Vagina (tissue), 2 donors: Measurements from ENCODE around the gene KCND2.

Source experiments
- POLR2A ChIP-seq, 2 donors: fragments of 450-650 bp; IDR thresholded peaks; one replicate each; pipeline ENCODE4 v1.6.1; 2017; ENCODE audit warnings: antibody characterized with exemption in 2 of 2, mild to moderate bottlenecking in 2 of 2, moderate library complexity in 2 of 2
- POLR2AphosphoS5 ChIP-seq, 2 donors: sonication (generic); formaldehyde crosslinking; IDR thresholded peaks; one replicate each; pipeline ENCODE4 v1.9.0; 2017; ENCODE audit warnings: antibody characterized with exemption in 2 of 2, mild to moderate bottlenecking in 2 of 2, low read depth in 1 of 2; ENCODE audit not compliant: insufficient read depth in 1 of 2
- TF ChIP-seq, protein P1 (sequence below), 3 experiments: fragments of 450-650 bp in 2 of 3; fragments of 200-600 bp in 1 of 3; sonication (generic) in 1 of 3; IDR thresholded peaks; one replicate each; pipeline ENCODE4 v1.5.1; 2017 to 2019; ENCODE audit warnings: antibody characterized with exemption in 3 of 3, mild to moderate bottlenecking in 2 of 3, moderate library complexity in 2 of 3

DNA sequence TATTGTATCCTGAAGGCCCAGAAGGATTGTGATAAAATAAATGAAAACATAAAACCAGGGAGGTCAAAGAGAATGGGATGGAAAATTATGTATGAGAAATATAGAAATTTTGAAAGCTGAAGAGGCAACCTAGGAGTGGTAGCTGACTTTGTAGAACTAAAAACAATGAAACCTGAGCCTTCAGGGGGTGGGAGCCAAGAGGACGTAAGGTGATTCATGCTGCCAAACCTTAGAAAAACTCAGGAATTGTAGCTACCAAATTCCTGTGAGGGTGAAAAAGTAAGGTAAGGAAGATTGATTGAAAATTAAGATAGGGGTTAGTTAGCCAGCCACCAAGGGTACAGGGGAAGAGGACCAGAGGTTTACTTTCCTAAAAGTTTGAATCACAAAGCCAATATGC, 213.2 kb downstream of the KCND2 start:
- TF ChIP-seq POLR2A (IDR thresholded peaks at IDR 0.05) (no peak), POLR2AphosphoS5 (IDR thresholded peaks at IDR 0.05; ENCODE audit: insufficient read depth in 1 of 2, low read depth in 1 of 2) (no peak)
- TF ChIP-seq, protein P1, sequence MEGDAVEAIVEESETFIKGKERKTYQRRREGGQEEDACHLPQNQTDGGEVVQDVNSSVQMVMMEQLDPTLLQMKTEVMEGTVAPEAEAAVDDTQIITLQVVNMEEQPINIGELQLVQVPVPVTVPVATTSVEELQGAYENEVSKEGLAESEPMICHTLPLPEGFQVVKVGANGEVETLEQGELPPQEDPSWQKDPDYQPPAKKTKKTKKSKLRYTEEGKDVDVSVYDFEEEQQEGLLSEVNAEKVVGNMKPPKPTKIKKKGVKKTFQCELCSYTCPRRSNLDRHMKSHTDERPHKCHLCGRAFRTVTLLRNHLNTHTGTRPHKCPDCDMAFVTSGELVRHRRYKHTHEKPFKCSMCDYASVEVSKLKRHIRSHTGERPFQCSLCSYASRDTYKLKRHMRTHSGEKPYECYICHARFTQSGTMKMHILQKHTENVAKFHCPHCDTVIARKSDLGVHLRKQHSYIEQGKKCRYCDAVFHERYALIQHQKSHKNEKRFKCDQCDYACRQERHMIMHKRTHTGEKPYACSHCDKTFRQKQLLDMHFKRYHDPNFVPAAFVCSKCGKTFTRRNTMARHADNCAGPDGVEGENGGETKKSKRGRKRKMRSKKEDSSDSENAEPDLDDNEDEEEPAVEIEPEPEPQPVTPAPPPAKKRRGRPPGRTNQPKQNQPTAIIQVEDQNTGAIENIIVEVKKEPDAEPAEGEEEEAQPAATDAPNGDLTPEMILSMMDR (IDR thresholded peaks at IDR 0.05): no peak
